ENCODE measurements around the gene SPON1. TPM values are rescaled to one million over a fixed set of nuclear protein-coding genes. Genes with fewer than 3 reads are reported as not detected.
"Not testable (repeated sequence)": the region's sequence is repeated elsewhere in the genome, so short reads cannot be mapped to it uniquely, and the experiment has no call there.

The SPON1 gene
- total and polyA plus RNA-seq, 10 of the 15 experiments (the other 5 are each of a cell fraction or from before 2014, with no cell fraction given): 0.13 to 1.1 (median 0.18) TPM; not detected in 5

GRCh38 chr11:14035526-14035925 is 73.0 kb downstream of the SPON1 start:
- H3K4me3 ChIP-seq; H3K79me2 ChIP-seq (ENCODE audit: control insufficient read depth, insufficient read depth, low read length); H3K9ac ChIP-seq (ENCODE audit: control insufficient read depth, insufficient read depth, low read length); SMC1A ChIA-PET (ENCODE audit: uncharacterized antibody, unreplicated experiment); intact Hi-C loops (cut with micrococcal nuclease; ENCODE audit: unreplicated experiment); ATAC-seq; H3K27me3 ChIP-seq (replicated peaks in 1 of 2; ENCODE audit: control insufficient read depth in 2 of 2, insufficient read depth in 2 of 2, low read length in 1 of 2); H3K4me2 ChIP-seq (ENCODE audit: control insufficient read depth, insufficient read depth); H4K20me1 ChIP-seq (ENCODE audit: control insufficient read depth, insufficient read depth); H3K27ac ChIP-seq (ENCODE audit: control insufficient read depth, insufficient read depth); H3K4me1 ChIP-seq (ENCODE audit: control insufficient read depth, insufficient read depth, low read length); H2AFZ ChIP-seq (ENCODE audit: control insufficient read depth, low read depth, low read length); in situ Hi-C loops (cut with MboI); DNase-seq (ENCODE audit: low read depth, low spot score); H3K9me3 ChIP-seq (replicated peaks; ENCODE audit: control insufficient read depth, insufficient read depth, low read length); RAD21 ChIA-PET (ENCODE audit: unreplicated experiment); FAIRE-seq; POLR2A ChIA-PET; H3K36me3 ChIP-seq (ENCODE audit: control insufficient read depth in 2 of 2, insufficient read depth in 2 of 2, low read length in 1 of 2); BruUV-seq (replicated peaks): not testable (repeated sequence)
- CTCF ChIA-PET: interaction anchor here (0.6 kb wide), 1 partner anchor 627 kb away, joined by 3 read pairs; no protein-coding TSS in a partner anchor
- 0% methylated on average over 2 of the region's 2 CpGs for WGBS (ENCODE audit: insufficient coverage, insufficient replicate concordance, low lambda C conversion rate, missing lambda C conversion rate)

- POLR2A ChIA-PET: no interaction called here
Measured at GRCh38 chr11:14036469-14036868, 73.9 kb downstream of the SPON1 start.

More at GRCh38 chr11:14036469-14036868, 73.9 kb downstream of the SPON1 start:
- Histone ChIP-seq H3K4me1 (ENCODE audit: control insufficient read depth, insufficient read depth, low read length) (no peaks in the 10 kb centered on the region), H3K79me2 (ENCODE audit: control insufficient read depth, insufficient read depth, low read length) (no peaks in the 10 kb centered on the region), H3K4me3 (no peak overlapping the region), H3K9me3 (replicated peaks; ENCODE audit: control insufficient read depth, insufficient read depth, low read length) (no peaks in the 10 kb centered on the region), H3K9ac (ENCODE audit: control insufficient read depth, insufficient read depth, low read length) (no peak overlapping the region), H3K27ac (ENCODE audit: control insufficient read depth, insufficient read depth) (no peak overlapping the region), H4K20me1 (ENCODE audit: control insufficient read depth, insufficient read depth) (no peaks in the 10 kb centered on the region), H3K4me2 (ENCODE audit: control insufficient read depth, insufficient read depth) (no peak overlapping the region), H3K27me3 (replicated peaks in 1 of 2; ENCODE audit: control insufficient read depth in 2 of 2, insufficient read depth in 2 of 2, low read length in 1 of 2) (no peaks in the 10 kb centered on the region), H3K36me3 (ENCODE audit: control insufficient read depth in 2 of 2, insufficient read depth in 2 of 2, low read length in 1 of 2) (no peaks in the 10 kb centered on the region), H2AFZ (ENCODE audit: control insufficient read depth, low read depth, low read length) (no peak overlapping the region)
- SMC1A ChIA-PET (ENCODE audit: uncharacterized antibody, unreplicated experiment): no interaction called here
- whole genome bisulfite sequencing (ENCODE audit: insufficient coverage, insufficient replicate concordance, low lambda C conversion rate, missing lambda C conversion rate): 5% methylated on average over 3 of the region's 3 CpGs
- no peak for FAIRE-seq
- in situ Hi-C loops (cut with MboI): no loop called here
- RAD21 ChIA-PET (ENCODE audit: unreplicated experiment): no interaction called here
- ATAC-seq: no peak
- intact Hi-C loops (cut with micrococcal nuclease; ENCODE audit: unreplicated experiment): no loop called here
- BruUV-seq (replicated peaks): no TSS peak
- CTCF ChIA-PET: interaction anchor here (0.7 kb wide), 2 partner anchors 9 to 79 kb away, joined by 3 to 4 read pairs; no protein-coding TSS in a partner anchor
- no peak for TF ChIP-seq ZNF274 (IDR thresholded peaks at IDR 0.05; ENCODE audit: insufficient read depth, insufficient read length)
- no peak for TF ChIP-seq SUPT20H (IDR thresholded peaks at IDR 0.05; ENCODE audit: borderline replicate concordance, control insufficient read depth, low read depth, low read length)
- no peak for TF ChIP-seq LARP7 (IDR thresholded peaks at IDR 0.05)
- no peak for TF ChIP-seq E2F8 (IDR thresholded peaks at IDR 0.05; ENCODE audit: low read depth, partially characterized antibody)
- no peak for TF ChIP-seq KAT2A (conservative IDR thresholded peaks at IDR 0.05; ENCODE audit: control insufficient read depth, low read depth, low read length)
- no peak for TF ChIP-seq PML (IDR thresholded peaks at IDR 0.05; ENCODE audit: low read length)
- DNase-seq (ENCODE audit: low read depth, low spot score): no peak
